ENCODE measurements around the gene MSH3. TPM values are rescaled to one million over a fixed set of nuclear protein-coding genes. Genes with fewer than 3 reads are reported as not detected.
"Not testable (repeated sequence)": the region's sequence is repeated elsewhere in the genome, so short reads cannot be mapped to it uniquely, and the experiment has no call there.

The MSH3 gene
- polyA plus RNA-seq, 5 donors: 14.4 to 17.5 (median 17.0) TPM

GRCh38 chr5:80753712-80754111, 99.3 kb downstream of the MSH3 start:
- DNase-seq: no peak

GRCh38 chr5:80754900-80755299, 100.4 kb downstream of the MSH3 start:
- DNase-seq: no peak

- DNase-seq: no peak
These were observed 101.2 kb downstream of the MSH3 start for GRCh38 chr5:80755626-80756025.

- no peak for DNase-seq
These were observed 101.8 kb downstream of the MSH3 start for GRCh38 chr5:80756292-80756691.

GRCh38 chr5:80757290-80757689, 102.8 kb downstream of the MSH3 start:
- no peak for DNase-seq

GRCh38 chr5:80759866-80760577, 105.6 kb downstream of the MSH3 start:
- no peak for DNase-seq

GRCh38 chr5:80760680-80761079, 106.2 kb downstream of the MSH3 start:
- no peak for DNase-seq

GRCh38 chr5:80761176-80761575, 106.7 kb downstream of the MSH3 start:
- DNase-seq: no peak

GRCh38 chr5:80761966-80762365, 107.5 kb downstream of the MSH3 start:
- no peak for DNase-seq

GRCh38 chr5:80762573-80762972, 108.1 kb downstream of the MSH3 start:
- no peak for DNase-seq

- DNase-seq: no peak
These were observed 108.8 kb downstream of the MSH3 start for GRCh38 chr5:80763211-80763610.

- no peak for DNase-seq
These were observed 109.6 kb downstream of the MSH3 start for GRCh38 chr5:80763873-80764647.

GRCh38 chr5:80764786-80765185, 110.3 kb downstream of the MSH3 start:
- no peak for DNase-seq

GRCh38 chr5:80777347-80778287, 123.2 kb downstream of the MSH3 start:
- no peak for DNase-seq

GRCh38 chr5:80780024-80780423, 125.6 kb downstream of the MSH3 start:
- DNase-seq: no peak

- no peak for DNase-seq
These were observed 126.4 kb downstream of the MSH3 start for GRCh38 chr5:80780761-80781285.

- no peak for DNase-seq
These were observed 126.9 kb downstream of the MSH3 start for GRCh38 chr5:80781356-80781755.

- DNase-seq: no peak
These were observed 128.2 kb downstream of the MSH3 start for GRCh38 chr5:80782626-80783025.

- not testable (repeated sequence) for DNase-seq
These were observed 129.3 kb downstream of the MSH3 start for GRCh38 chr5:80783751-80784150.

- no peak for DNase-seq
These were observed 130.0 kb downstream of the MSH3 start for GRCh38 chr5:80784451-80784850.

GRCh38 chr5:80789319-80790016, 135.0 kb downstream of the MSH3 start:
- not testable (repeated sequence) for DNase-seq
